Upper lobe of right lung (tissue), 1 donor: ENCODE results near the gene TPSAB1. TPM values are rescaled to one million over a fixed set of nuclear protein-coding genes. Genes with fewer than 3 reads are reported as not detected.
"Not testable (repeated sequence)": the region's sequence is repeated elsewhere in the genome, so short reads cannot be mapped to it uniquely, and the experiment has no call there.

Source experiments
- ATAC-seq: fragments of 200-7000 bp; cut with Tn5 transposase; one replicate; pipeline ENCODE4 v1.9.1; 2020; ENCODE audit warnings: mild to moderate bottlenecking, moderate library complexity
- DNase-seq: peaks from one replicate; pipeline ENCODE4 v3.0.0-alpha.2; 2020
- H3K27ac ChIP-seq: fragments of 200-600 bp; one replicate; pipeline ENCODE4 v1.8.0; 2022
- H3K27me3 ChIP-seq: fragments of 200-600 bp; one replicate; pipeline ENCODE4 v1.8.0; 2022; ENCODE audit warnings: mild to moderate bottlenecking
- H3K36me3 ChIP-seq: fragments of 200-600 bp; one replicate; pipeline ENCODE4 v1.8.0; 2022
- H3K4me1 ChIP-seq: fragments of 200-600 bp; one replicate; pipeline ENCODE4 v1.8.0; 2022
- H3K4me3 ChIP-seq: fragments of 200-600 bp; one replicate; pipeline ENCODE4 v1.8.0; 2022; ENCODE audit warnings: mild to moderate bottlenecking
- H3K9me3 ChIP-seq: fragments of 200-600 bp; one replicate; pipeline ENCODE4 v1.8.0; 2022
- CTCF ChIP-seq: fragments of 200-600 bp; IDR thresholded peaks from one replicate; pipeline ENCODE4 v1.8.0; 2022; ENCODE audit warnings: antibody characterized with exemption
- intact Hi-C: fragments of 100-400 bp; cut with DNase I; formaldehyde crosslinking; loops from one replicate; pipeline ENCODE4 v1.11.0; 2022
- total RNA-seq: library from RNA; stranded (reverse); fragmentation: NEBNext Ultra II Directional; extraction: Animal tissue kit (Norgen Biotek cat#: 25700); gene quantifications from one replicate; pipeline ENCODE4 v1.2.1, GENCODE V29; 2021
- donor health status: DM: no; HTN: yes; CAD: no; lungs with severe emphysema.

TPSAB1 gene
- total RNA-seq, 1 donor from 2014 or later, result 122 TPM

GRCh38 chr16:1195393-1195666 is 45.2 kb upstream of the TPSAB1 start:
- ATAC-seq, result no peak

DNA sequence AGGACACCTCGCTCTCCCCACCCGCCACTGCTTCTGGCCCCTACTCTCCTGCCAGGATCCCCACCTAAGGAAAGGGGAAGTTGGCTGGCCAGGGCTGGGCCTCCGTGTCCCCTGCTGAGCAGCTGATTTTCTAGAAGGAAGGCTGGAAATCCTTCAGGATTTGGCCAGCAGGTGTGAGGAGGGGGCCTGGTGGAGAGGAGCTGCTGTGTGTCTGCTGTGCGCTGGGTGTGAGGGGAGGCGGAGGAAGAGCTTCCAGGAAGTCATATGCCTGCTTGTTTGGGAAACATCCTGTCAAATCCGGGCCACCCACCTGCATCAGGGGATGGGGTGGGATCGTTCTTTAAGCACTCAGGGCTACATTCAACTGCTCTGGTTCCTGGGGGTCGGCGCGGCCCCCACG is 44.0 kb upstream of the TPSAB1 start:
- Histone ChIP-seq H3K9me3 (no peaks in the 10 kb centered on the region), H3K27me3 (no peaks in the 10 kb centered on the region), H3K4me1 (no peaks in the 10 kb centered on the region), H3K36me3 (no peaks in the 10 kb centered on the region), H3K4me3 (no peak overlapping the region), H3K27ac (no peak overlapping the region)
- TF ChIP-seq CTCF, result no peak
- intact Hi-C loops, result no loop called here
- DNase-seq (no peak), ATAC-seq (no peak)

More at GRCh38 chr16:1195393-1195666, 45.2 kb upstream of the TPSAB1 start:
- Histone ChIP-seq H3K27me3 (no peaks in the 10 kb centered on the region), H3K9me3 (no peaks in the 10 kb centered on the region), H3K36me3 (no peaks in the 10 kb centered on the region), H3K27ac (no peak overlapping the region), H3K4me1 (no peaks in the 10 kb centered on the region), H3K4me3 (no peak overlapping the region)
- no peak for TF ChIP-seq CTCF
- intact Hi-C loops, result no loop called here
- DNase-seq, result no peak

DNA sequence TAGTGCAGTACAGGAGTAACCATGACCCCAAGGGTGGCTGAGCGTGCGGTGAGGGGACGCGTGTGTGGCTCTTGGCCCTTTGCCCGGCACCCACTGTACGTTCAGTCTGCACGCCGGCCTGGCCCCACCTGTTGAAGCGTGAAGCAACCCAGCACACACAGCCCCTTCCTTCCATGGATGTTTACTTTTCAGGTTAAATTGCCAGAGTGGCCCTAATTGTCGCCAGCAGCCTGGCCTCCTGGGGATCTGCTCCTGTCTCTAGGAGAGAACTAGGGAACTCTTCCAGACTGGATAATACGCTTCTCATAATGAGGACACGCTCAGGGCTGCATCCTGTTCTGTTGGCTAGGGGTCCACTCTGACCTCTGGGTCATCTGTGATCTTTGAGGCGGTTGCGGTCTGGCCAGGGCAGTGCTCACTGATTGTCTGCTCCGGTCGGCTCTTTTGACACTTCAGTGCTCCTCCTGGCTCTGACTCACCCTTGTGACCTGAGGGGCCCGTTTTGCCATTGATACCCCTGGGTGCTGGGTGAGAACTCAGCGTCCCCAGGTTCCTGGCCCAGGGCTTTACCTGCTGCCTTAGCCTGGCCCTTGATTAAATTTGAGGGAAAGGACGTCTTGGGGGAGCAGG is 43.2 kb upstream of the TPSAB1 start:
- H3K27me3 ChIP-seq, result no peaks in the 10 kb centered on the region
- TF ChIP-seq CTCF, result no peak
- DNase-seq (no peak), ATAC-seq (no peak)
- no peaks in the 10 kb centered on the region for H3K4me1 ChIP-seq
- H3K9me3 ChIP-seq, result no peaks in the 10 kb centered on the region
- intact Hi-C loops, result no loop called here
- H3K4me3 ChIP-seq, result no peak overlapping the region
- no peaks in the 10 kb centered on the region for H3K36me3 ChIP-seq
- no peak overlapping the region for H3K27ac ChIP-seq

DNA sequence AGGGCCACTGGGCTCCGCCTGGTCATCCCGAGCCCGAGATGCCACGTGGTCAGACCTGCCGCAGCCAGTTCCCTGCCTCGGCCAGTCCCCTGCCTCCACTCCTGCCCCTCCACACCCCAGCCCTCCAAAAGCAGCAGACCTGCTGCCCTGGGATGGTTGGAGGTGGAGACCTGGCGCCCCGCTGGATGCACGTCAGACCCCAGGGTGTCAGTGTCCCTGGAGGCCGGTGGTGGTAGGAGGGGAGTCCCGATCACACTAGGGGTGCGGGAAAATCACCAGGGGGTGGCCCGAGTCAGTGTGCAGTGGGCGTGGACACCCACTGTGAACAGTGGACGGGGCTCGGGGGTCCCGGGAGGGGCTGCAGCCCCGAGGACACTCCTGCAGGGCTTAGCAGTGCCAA is 42.3 kb upstream of the TPSAB1 start:
- H3K27me3 ChIP-seq, result no peaks in the 10 kb centered on the region
- H3K27ac ChIP-seq, result no peak overlapping the region
- no peak for DNase-seq
- no peaks in the 10 kb centered on the region for H3K9me3 ChIP-seq
- no peak for ATAC-seq
- intact Hi-C loops, result no loop called here
- TF ChIP-seq CTCF, result no peak
- H3K4me1 ChIP-seq, result no peaks in the 10 kb centered on the region
- no peaks in the 10 kb centered on the region for H3K36me3 ChIP-seq
- H3K4me3 ChIP-seq, result no peak overlapping the region

GRCh38 chr16:1198671-1199346 is 41.7 kb upstream of the TPSAB1 start:
- H3K36me3 ChIP-seq, H3K27ac ChIP-seq, H3K9me3 ChIP-seq, H3K27me3 ChIP-seq, H3K4me3 ChIP-seq, DNase-seq, H3K4me1 ChIP-seq, intact Hi-C loops, ATAC-seq: not testable (repeated sequence)

GRCh38 chr16:1199347-1200013 is 41.0 kb upstream of the TPSAB1 start:
- ATAC-seq (no peak), DNase-seq (no peak)
- TF ChIP-seq CTCF, result no peak
- intact Hi-C loops, result no loop called here
- no peaks in the 10 kb centered on the region for H3K36me3 ChIP-seq
- H3K9me3 ChIP-seq, result no peaks in the 10 kb centered on the region
- no peak overlapping the region for H3K4me3 ChIP-seq
- H3K27me3 ChIP-seq, result no peaks in the 10 kb centered on the region
- H3K27ac ChIP-seq, result no peak overlapping the region
- H3K4me1 ChIP-seq, result no peaks in the 10 kb centered on the region
